Ovary (tissue), 9 donors: Measurements from ENCODE around the gene NIPBL. TPM values are rescaled to one million over a fixed set of nuclear protein-coding genes. Genes with fewer than 3 reads are reported as not detected.
"Not testable (repeated sequence)": the region's sequence is repeated elsewhere in the genome, so short reads cannot be mapped to it uniquely, and the experiment has no call there.

Experiments used
- DNase-seq, 5 donors: peaks; one replicate each; pipeline ENCODE4 v3.0.0-alpha.2; 2019 to 2020
- H3K27ac ChIP-seq, 2 donors: fragments of 200-600 bp; one replicate each; pipeline versions ENCODE4 v1.5.1 to v1.8.0; 2019 to 2022
- H3K27me3 ChIP-seq: fragments of 200-600 bp; one replicate; pipeline ENCODE4 v1.8.0; 2022
- H3K36me3 ChIP-seq: fragments of 200-600 bp; sonication (generic); one replicate; pipeline ENCODE4 v1.5.1; 2019
- H3K4me1 ChIP-seq: one replicate; pipeline ENCODE4 v1.8.1; 2013; ENCODE audit warnings: mild to moderate bottlenecking, moderate library complexity; ENCODE audit not compliant: insufficient read depth
- H3K4me3 ChIP-seq: fragments of 200-600 bp; sonication (generic); one replicate; pipeline ENCODE4 v1.5.1; 2017
- H3K9me3 ChIP-seq, 2 donors: fragments of 200-600 bp in 1 of 2; sonication (generic) in 1 of 2; one replicate each; pipeline versions ENCODE4 v1.5.1 to v1.8.1; 2013 to 2019; ENCODE audit warnings: mild to moderate bottlenecking in 1 of 2, moderate library complexity in 1 of 2
- CTCF ChIP-seq, 3 donors: fragments of 450-650 bp in 2 of 3; fragments of 200-600 bp in 1 of 3; IDR thresholded peaks; one replicate each; pipeline versions ENCODE4 v1.5.1 to v1.8.0; 2016 to 2022; ENCODE audit warnings: antibody characterized with exemption in 3 of 3, mild to moderate bottlenecking in 1 of 3
- EP300 ChIP-seq: sonication (generic); formaldehyde crosslinking; IDR thresholded peaks from one replicate; pipeline ENCODE4 v1.6.1; 2017; ENCODE audit warnings: antibody characterized with exemption
- POLR2A ChIP-seq: fragments of 450-650 bp; IDR thresholded peaks from one replicate; pipeline ENCODE4 v1.6.1; 2017; ENCODE audit warnings: antibody characterized with exemption, mild to moderate bottlenecking, moderate library complexity
- WGBS, 3 donors: extraction: QIAGEN DNeasy Blood & Tissue Kit in 1 of 3; methylation state at CpG; one replicate each; pipeline versions ENCODE4 v1.1.5 to v1.1.7; 2013 to 2017; 5-methylcytosine and 5-hydroxymethylcytosine counted together
- intact Hi-C, 4 donors: fragments of 100-400 bp; cut with DNase I; formaldehyde crosslinking; loops; one replicate each; pipeline versions ENCODE4 v1.11.0 to v1.15.1; 2022 to 2023
- polyA plus RNA-seq, 2 donors: library from polyadenylated mRNA; stranded (reverse); fragments of 200-250 nt in 1 of 2; fragments of 350-450 nt in 1 of 2; fragmentation: Illumina TruSeq in 1 of 2; extraction: RNeasy Lipid Tissue Mini Kit (QIAGEN cat#74804) in 1 of 2; gene quantifications; one replicate each; pipeline ENCODE4 v1.2.3, GENCODE V29; 2013 to 2014
- total RNA-seq, 7 donors: library from RNA; depleted of rRNA in 2 of 7; stranded (reverse); fragments of >200 nt in 2 of 7; fragmentation: NEBNext Ultra II Directional in 3 of 7; extraction: Animal tissue kit (Norgen Biotek cat#: 25700) in 3 of 7; gene quantifications; one replicate each; pipeline versions ENCODE4 v1.1.0 to v1.2.4, GENCODE V29; 2016 to 2023
- donor health status: DM: no; HTN: no; CAD: no; lungs with moderate emphysema.
- donor health status: DM: no; HTN: no; CAD: no.
- donor health status: Bipolar disorder and iron deficiency.
- donor health status: DM: yes; HTN: yes; CAD: no.
- donor health status: DM: no; HTN: no; CAD: no.
- donor health status: DM: yes; HTN: yes; CAD: no.

The NIPBL gene
- total and polyA plus RNA-seq, 9 donors: 20.8 to 73.1 (median 61.7) TPM

- DNase-seq: no peak
- H3K36me3 ChIP-seq: no peaks in the 10 kb centered on the region
- intact Hi-C loops: no loop called here
- H3K27me3 ChIP-seq: no peaks in the 10 kb centered on the region
- H3K27ac ChIP-seq: no peak overlapping the region
- H3K9me3 ChIP-seq: no peaks in the 10 kb centered on the region
- H3K4me1 ChIP-seq: peaks cover 1% of the 10 kb centered on the region
- H3K4me3 ChIP-seq: no peak overlapping the region
- TF ChIP-seq EP300 (no peak), CTCF (IDR thresholded peaks at IDR 0.05) (no peak), POLR2A (no peak)
Observed at GRCh38 chr5:36915653-36916052, 39.1 kb downstream of the NIPBL start.

- H3K27ac ChIP-seq, intact Hi-C loops, DNase-seq, H3K4me3 ChIP-seq, H3K36me3 ChIP-seq, H3K27me3 ChIP-seq, H3K9me3 ChIP-seq, H3K4me1 ChIP-seq: not testable (repeated sequence)
- 96 to 99% (median 98%) methylated on average over 3 to 4 of the region's 4 CpGs for WGBS, 3 donors
Observed at GRCh38 chr5:36916614-36917013, 40.0 kb downstream of the NIPBL start.

DNA sequence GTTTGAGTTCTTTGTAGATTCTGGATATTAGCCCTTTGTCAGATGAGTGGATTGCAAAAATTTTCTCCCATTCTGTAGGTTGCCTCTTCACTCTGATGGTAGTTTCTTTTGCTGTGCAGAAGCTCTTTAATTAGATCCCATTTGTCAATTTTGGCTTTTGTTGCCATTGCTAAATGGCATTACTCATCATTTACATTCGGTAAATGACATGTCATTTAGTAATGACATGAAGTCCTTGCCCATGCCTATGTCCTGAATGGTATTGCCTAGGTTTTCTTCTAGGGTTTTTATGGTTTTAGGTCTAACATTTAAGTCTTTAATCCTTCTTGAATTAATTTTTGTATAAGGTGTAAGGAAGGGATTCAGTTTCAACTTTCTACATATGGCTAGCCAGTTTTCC lies 40.8 kb downstream of the NIPBL start:
- H3K4me1 ChIP-seq, H3K36me3 ChIP-seq, DNase-seq, intact Hi-C loops, H3K27me3 ChIP-seq, H3K4me3 ChIP-seq, H3K27ac ChIP-seq, H3K9me3 ChIP-seq: not testable (repeated sequence)
- WGBS, 3 donors: 93 to 97% (median 96%) methylated on average over 1 of the region's 1 CpG

DNA sequence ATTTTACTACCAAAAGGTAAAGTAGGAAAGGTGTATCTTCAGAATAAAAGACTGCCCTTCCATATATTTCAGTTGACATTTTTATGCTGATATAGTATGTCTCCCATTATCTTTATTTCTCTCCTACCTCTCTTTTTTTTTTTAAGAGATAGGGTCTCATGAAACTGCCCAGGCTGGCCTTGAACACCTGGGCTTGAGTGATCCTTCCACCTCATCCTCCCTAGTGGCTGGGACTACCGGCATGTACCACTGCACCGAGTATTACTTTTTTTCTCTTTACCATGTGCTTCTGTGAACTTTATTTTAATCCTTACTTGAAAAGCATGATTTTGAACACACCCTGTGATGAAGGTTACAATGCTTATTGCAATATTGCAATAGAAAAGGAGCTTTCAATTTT lies 42.7 kb downstream of the NIPBL start:
- H3K4me3 ChIP-seq: no peak overlapping the region

DNA sequence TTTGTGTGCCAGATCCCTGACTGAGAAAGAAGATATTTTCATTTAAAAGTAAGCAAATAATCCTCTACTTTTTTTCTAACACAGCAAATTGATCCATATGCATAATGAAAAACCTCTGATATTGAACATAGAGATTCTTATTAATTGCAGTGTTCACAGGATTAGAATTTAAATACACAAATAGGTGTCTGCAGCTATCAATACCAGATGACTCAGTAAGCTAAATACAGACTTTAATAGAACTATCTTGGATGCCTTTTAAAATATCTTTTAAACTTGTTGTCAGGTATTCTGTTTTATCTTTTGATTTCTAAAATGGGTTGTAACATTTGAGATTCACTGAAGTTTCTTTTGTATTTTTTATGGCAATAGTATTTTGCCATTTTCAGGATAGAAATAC lies 43.1 kb downstream of the NIPBL start:
- H3K27ac ChIP-seq: no peak overlapping the region
- intact Hi-C loops: no loop called here
- no peak overlapping the region for H3K4me3 ChIP-seq
- no peaks in the 10 kb centered on the region for H3K27me3 ChIP-seq
- H3K4me1 ChIP-seq: peaks cover 1% of the 10 kb centered on the region
- no peak for DNase-seq
- TF ChIP-seq CTCF (IDR thresholded peaks at IDR 0.05) (no peak), EP300 (no peak), POLR2A (no peak)
- no peaks in the 10 kb centered on the region for H3K9me3 ChIP-seq
- H3K36me3 ChIP-seq: no peaks in the 10 kb centered on the region

More for the DNA sequence above, 42.7 kb downstream of the NIPBL start:
- TF ChIP-seq EP300: no peak
- TF ChIP-seq CTCF (IDR thresholded peaks at IDR 0.05): no peak
- TF ChIP-seq POLR2A: no peak
- Histone ChIP-seq H3K9me3 (no peaks in the 10 kb centered on the region), H3K4me1 (peaks cover 1% of the 10 kb centered on the region), H3K36me3 (no peaks in the 10 kb centered on the region), H3K27me3 (no peaks in the 10 kb centered on the region), H3K27ac (no peak overlapping the region)
- WGBS, 3 donors: 27 to 41% (median 32%) methylated on average over 2 of the region's 2 CpGs
- intact Hi-C loops: no loop called here
- no peak for DNase-seq

DNA sequence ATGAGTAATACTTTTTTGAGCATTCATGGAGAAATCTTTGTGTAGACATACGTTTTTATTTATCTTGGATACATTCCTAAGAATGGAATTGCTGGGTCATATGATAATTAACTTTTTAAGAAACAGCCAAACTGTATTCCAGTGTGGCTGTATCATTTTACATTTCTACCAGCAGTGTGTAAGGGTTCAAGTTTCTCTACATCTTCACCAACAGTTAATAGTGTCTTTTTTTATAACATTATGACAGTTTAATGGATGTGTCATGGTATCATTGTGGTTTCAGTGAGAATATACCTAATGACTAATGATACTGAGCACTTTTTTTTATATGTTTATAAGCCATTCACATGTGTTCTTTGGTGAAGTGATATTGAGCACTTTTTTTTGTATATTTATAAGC lies 52.4 kb downstream of the NIPBL start:
- DNase-seq: no peak
- TF ChIP-seq CTCF (IDR thresholded peaks at IDR 0.05): no peak
- no peak for TF ChIP-seq POLR2A
- no peak for TF ChIP-seq EP300
- no peaks in the 10 kb centered on the region for H3K9me3 ChIP-seq
- no peak overlapping the region for H3K4me3 ChIP-seq
- no peaks in the 10 kb centered on the region for H3K27me3 ChIP-seq
- no peak overlapping the region for H3K27ac ChIP-seq
- intact Hi-C loops: no loop called here
- H3K4me1 ChIP-seq: peaks cover 3% of the 10 kb centered on the region
- H3K36me3 ChIP-seq: no peaks in the 10 kb centered on the region
- 12 to 19% (median 13%) methylated on average over 1 of the region's 1 CpG for WGBS, 3 donors
